Osteocyte (in vitro differentiated cells): Measurements from ENCODE around the gene PHEX. TPM values are rescaled to one million over a fixed set of nuclear protein-coding genes. Genes with fewer than 3 reads are reported as not detected.

Experiments
- DNase-seq: peaks from one replicate; pipeline ENCODE4 v3.0.0; 2021; ENCODE audit warnings: mixed read lengths; ENCODE audit not compliant: unreplicated experiment; ENCODE audit errors: extremely low spot score
- H3K27ac Mint-ChIP-seq: one replicate; pipeline ENCODE4 v1.8.0; 2021; ENCODE audit warnings: mild to moderate bottlenecking, mixed read lengths; ENCODE audit not compliant: unreplicated experiment
- H3K27me3 Mint-ChIP-seq: one replicate; pipeline ENCODE4 v1.8.0; 2021; ENCODE audit warnings: mixed read lengths; ENCODE audit not compliant: unreplicated experiment
- H3K36me3 Mint-ChIP-seq: one replicate; pipeline ENCODE4 v1.8.0; 2021; ENCODE audit warnings: mixed read lengths; ENCODE audit not compliant: unreplicated experiment
- H3K4me1 Mint-ChIP-seq: one replicate; pipeline ENCODE4 v1.8.0; 2021; ENCODE audit warnings: mixed read lengths; ENCODE audit not compliant: unreplicated experiment
- H3K4me3 Mint-ChIP-seq: one replicate; pipeline ENCODE4 v1.8.0; 2021; ENCODE audit warnings: mild to moderate bottlenecking, moderate library complexity, mixed read lengths; ENCODE audit not compliant: unreplicated experiment
- H3K9me3 Mint-ChIP-seq: one replicate; pipeline ENCODE4 v1.8.0; 2021; ENCODE audit warnings: mixed read lengths; ENCODE audit not compliant: unreplicated experiment
- total RNA-seq: library from RNA; stranded (reverse); gene quantifications from 2 replicates; pipeline ENCODE4 v1.2.1, GENCODE V29; 2021
- TF ChIP-seq, protein P1 (sequence below): fragments of 200-600 bp; sonication (generic); IDR thresholded peaks from 2 replicates; pipeline ENCODE4 v1.5.0; 2021; ENCODE audit warnings: antibody characterized with exemption, mild to moderate bottlenecking, moderate library complexity

PHEX gene
- total RNA-seq, 1 donor from 2014 or later = 1.6 TPM

DNA sequence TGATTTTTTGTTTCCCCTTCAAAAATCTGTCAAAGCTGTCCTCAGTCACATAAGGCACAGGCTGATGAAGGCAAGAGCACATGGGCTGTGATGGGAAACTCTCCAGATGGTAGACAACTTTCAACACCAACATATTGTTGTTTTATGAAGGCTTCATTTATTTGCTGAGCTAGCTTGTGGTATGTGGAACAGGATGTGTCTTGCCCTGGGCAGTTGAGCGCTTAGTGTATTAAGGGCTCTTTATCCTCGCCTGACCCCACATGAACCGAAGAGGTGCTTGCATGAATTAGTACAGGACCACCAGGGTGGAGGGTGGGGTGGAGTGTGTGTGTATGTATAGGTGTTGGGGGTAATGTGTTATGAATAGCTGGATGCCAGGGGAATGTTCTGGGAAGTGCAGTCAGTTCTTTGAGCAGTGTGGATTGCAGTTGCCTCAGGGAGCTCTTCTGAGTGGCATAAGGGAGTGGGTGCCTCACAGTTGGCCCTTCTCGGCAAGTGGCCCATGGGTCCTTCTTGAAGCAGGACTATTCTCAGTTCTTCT, 103.1 kb downstream of the PHEX start:
- no peak for DNase-seq
- Mint-ChIP-seq H3K4me3 (peak overlapping the region; percentile 11), H3K27ac (peak overlapping the region; percentile 96)

DNA sequence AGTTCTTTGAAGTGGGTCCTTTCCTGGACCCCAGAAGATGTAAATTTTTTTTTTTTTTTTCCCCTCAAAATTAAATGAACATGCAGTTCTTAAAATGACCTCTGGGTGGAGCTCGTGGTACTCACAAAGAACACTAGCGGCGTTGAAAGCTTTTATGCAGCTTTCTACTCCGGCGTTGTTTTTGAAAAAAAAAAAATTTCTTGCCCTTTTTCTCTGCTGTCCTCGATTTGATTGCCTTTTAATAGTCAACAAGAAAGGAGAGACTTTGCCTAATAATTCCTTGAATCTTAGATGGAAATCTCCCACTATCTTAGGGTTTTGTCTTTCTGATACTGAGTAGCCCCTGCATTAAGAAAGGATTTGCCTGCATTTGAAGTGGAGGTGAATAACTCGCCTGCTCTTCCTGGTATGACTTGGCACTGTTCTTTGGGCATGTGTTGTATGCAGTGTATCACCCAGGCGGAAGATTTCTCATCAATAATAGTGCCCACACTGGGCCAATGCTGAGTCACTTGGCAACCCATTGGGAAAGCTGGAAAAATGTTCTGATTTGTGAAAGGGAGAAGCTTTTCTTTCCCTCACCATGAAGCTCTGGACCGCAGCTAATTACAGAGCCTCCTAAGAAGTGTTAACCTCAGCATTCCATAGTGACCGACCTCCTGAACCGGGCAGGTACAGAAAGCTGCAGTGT, 104.0 kb downstream of the PHEX start:
- TF ChIP-seq, protein P1, sequence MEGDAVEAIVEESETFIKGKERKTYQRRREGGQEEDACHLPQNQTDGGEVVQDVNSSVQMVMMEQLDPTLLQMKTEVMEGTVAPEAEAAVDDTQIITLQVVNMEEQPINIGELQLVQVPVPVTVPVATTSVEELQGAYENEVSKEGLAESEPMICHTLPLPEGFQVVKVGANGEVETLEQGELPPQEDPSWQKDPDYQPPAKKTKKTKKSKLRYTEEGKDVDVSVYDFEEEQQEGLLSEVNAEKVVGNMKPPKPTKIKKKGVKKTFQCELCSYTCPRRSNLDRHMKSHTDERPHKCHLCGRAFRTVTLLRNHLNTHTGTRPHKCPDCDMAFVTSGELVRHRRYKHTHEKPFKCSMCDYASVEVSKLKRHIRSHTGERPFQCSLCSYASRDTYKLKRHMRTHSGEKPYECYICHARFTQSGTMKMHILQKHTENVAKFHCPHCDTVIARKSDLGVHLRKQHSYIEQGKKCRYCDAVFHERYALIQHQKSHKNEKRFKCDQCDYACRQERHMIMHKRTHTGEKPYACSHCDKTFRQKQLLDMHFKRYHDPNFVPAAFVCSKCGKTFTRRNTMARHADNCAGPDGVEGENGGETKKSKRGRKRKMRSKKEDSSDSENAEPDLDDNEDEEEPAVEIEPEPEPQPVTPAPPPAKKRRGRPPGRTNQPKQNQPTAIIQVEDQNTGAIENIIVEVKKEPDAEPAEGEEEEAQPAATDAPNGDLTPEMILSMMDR = peak; percentile 76
- DNase-seq = no peak

More for the DNA sequence above, 103.1 kb downstream of the PHEX start:
- no peaks in the 10 kb centered on the region for H3K27me3 Mint-ChIP-seq
- no peaks in the 10 kb centered on the region for H3K36me3 Mint-ChIP-seq
- peaks cover 40% of the 10 kb centered on the region for H3K4me1 Mint-ChIP-seq
- TF ChIP-seq, protein P1 = no peak
- H3K9me3 Mint-ChIP-seq = no peaks in the 10 kb centered on the region

DNA sequence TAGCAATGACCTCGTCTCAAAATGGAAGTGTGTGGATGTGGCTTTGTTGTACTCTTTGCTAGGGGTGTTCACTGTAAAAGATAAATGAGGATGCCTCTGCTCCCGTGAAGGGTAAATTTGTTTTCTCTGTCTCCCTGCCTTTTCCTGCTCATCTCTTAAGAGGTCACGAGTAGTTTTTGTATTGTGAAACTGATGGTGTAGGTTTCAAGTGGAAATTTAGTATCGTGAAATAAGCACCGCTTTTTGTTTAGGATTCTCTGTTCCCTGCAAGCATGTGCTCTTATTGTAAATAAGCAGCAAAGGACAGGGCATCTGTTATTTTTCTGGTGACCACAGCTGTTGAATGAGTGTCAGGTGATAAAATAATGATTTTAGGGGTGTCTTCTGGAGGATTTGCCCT, 104.6 kb downstream of the PHEX start:
- TF ChIP-seq, protein P1 = no peak
- Mint-ChIP-seq H3K4me1 (peaks cover 34% of the 10 kb centered on the region), H3K27ac (peak overlapping the region; percentile 96), H3K36me3 (no peaks in the 10 kb centered on the region), H3K4me3 (no peak overlapping the region), H3K27me3 (no peaks in the 10 kb centered on the region), H3K9me3 (no peaks in the 10 kb centered on the region)
- DNase-seq = no peak

More for the DNA sequence above, 104.0 kb downstream of the PHEX start:
- H3K9me3 Mint-ChIP-seq = no peaks in the 10 kb centered on the region
- peak overlapping the region; percentile 40 for H3K4me3 Mint-ChIP-seq
- no peaks in the 10 kb centered on the region for H3K27me3 Mint-ChIP-seq
- peaks cover 37% of the 10 kb centered on the region for H3K4me1 Mint-ChIP-seq
- H3K27ac Mint-ChIP-seq = peak overlapping the region; percentile 96
- H3K36me3 Mint-ChIP-seq = no peaks in the 10 kb centered on the region

DNA sequence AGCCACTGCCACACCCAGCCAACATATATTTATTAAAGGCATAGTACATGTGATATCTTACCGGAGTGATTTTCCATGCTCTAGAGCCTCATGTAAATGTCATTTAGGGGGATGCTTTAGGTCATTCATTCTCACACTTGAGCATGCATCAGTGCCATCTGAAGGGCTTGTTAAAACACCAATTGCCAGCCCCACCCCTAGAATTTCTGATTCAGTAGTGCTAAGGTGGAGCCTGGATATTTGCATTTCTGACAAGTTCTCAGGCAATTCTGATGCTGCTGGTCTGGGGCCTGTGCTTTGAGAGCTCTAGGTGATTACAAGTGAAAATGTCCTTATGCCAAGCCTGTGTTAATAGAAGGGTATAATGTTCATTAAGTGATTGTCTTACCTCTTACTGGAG, 107.7 kb downstream of the PHEX start:
- Mint-ChIP-seq H3K4me3 (no peak overlapping the region), H3K4me1 (peaks cover 22% of the 10 kb centered on the region), H3K27me3 (no peaks in the 10 kb centered on the region), H3K27ac (no peak overlapping the region), H3K36me3 (no peaks in the 10 kb centered on the region), H3K9me3 (no peaks in the 10 kb centered on the region)
- DNase-seq = no peak
- TF ChIP-seq, protein P1 = no peak

DNA sequence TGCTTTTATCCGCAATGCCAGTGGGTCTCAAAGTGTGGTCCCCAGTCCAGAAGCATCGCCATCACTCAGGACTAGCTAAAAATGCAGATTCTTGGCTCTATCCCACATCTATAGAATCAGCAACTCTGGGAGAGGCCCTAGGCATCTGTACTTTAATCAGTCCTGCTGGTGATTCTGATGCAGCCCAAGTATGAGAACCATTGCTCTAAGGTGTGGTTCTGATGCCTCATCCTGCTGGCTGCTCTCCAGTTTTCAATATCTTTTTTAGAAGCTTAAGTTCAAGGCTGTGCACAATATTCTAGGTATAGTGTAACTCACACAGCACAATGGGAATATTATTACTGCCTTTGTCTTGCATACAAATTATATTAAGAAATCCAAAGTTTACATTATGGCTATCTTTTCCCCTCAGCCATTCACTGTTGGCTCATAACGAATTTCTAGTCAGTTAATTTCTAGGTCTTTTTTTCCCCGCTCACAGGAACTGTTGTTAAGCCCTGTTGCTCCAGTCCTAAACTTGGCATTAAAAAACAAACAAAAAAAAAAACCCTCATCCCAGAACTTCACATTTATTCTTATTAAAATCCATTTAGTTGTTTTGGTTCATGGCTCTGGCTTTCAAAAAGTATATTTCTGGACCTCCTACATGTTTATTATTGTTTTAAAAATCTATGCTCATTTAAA, 109.1 kb downstream of the PHEX start:
- Mint-ChIP-seq H3K36me3 (no peaks in the 10 kb centered on the region), H3K4me3 (no peak overlapping the region), H3K4me1 (peaks cover 8% of the 10 kb centered on the region), H3K27ac (no peak overlapping the region), H3K27me3 (no peaks in the 10 kb centered on the region), H3K9me3 (no peaks in the 10 kb centered on the region)
- TF ChIP-seq, protein P1 = no peak
- DNase-seq = no peak
